ENCODE results near the gene PSMB10.

DNA sequence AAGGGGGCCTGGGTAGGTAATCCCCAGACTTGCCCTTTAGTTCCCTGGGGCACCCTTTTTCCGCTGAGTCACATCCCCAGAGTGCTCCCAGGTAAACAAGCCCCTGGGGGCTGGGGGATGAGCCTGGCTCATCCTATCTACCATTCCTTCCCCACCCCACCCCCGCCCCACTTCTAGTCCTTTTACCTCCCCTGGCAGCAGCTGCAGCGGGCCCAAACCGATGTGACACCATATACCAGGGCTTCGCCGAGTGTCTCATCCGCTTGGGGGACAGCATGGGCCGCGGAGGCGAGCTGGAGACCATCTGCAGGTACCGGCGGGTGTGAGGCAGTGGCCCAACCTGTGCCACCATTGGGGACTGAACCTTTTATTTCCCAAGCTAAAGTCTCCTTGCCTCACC is 51.1 kb downstream of the PSMB10 start:
- TF ChIP-seq, protein P1, sequence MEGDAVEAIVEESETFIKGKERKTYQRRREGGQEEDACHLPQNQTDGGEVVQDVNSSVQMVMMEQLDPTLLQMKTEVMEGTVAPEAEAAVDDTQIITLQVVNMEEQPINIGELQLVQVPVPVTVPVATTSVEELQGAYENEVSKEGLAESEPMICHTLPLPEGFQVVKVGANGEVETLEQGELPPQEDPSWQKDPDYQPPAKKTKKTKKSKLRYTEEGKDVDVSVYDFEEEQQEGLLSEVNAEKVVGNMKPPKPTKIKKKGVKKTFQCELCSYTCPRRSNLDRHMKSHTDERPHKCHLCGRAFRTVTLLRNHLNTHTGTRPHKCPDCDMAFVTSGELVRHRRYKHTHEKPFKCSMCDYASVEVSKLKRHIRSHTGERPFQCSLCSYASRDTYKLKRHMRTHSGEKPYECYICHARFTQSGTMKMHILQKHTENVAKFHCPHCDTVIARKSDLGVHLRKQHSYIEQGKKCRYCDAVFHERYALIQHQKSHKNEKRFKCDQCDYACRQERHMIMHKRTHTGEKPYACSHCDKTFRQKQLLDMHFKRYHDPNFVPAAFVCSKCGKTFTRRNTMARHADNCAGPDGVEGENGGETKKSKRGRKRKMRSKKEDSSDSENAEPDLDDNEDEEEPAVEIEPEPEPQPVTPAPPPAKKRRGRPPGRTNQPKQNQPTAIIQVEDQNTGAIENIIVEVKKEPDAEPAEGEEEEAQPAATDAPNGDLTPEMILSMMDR (IDR thresholded peaks at IDR 0.05), result no peak
- TF ChIP-seq POLR2A (IDR thresholded peaks at IDR 0.05), result no peak
- TF ChIP-seq EP300 (IDR thresholded peaks at IDR 0.05), result no peak
- TF ChIP-seq POLR2AphosphoS5 (IDR thresholded peaks at IDR 0.05), result no peak

Data from upper lobe of left lung (tissue), 4 donors.